ENCODE results near the gene PCDHA10. TPM values are rescaled to one million over a fixed set of nuclear protein-coding genes. Genes with fewer than 3 reads are reported as not detected.
"Not testable (repeated sequence)": the region's sequence is repeated elsewhere in the genome, so short reads cannot be mapped to it uniquely, and the experiment has no call there.

The PCDHA10 gene
- total RNA-seq, 1 experiment from 2014 or later = 10.7 TPM

- H3T11ph ChIP-seq (ENCODE audit: low read length) = no peak within 1 kb of the TSS
- H3K4ac ChIP-seq (ENCODE audit: low read depth, low read length) = no peak within 1 kb of the TSS; the same call in 1 of the 2 replicates
- peak within 1 kb of the TSS; percentile 72 for H3K9ac ChIP-seq (ENCODE audit: extremely low read depth, insufficient read length, low read length)
- DNase-seq = peak; percentile 84
- H3K4me1 ChIP-seq (ENCODE audit: insufficient read depth, low read length) = no peaks in the 10 kb centered on the region
- no peaks in the 10 kb centered on the region for H3K9me3 ChIP-seq (ENCODE audit: control insufficient read depth, low read depth, low read length)
- H3K4me1 Mint-ChIP-seq = peaks cover 0 to 4% of the 10 kb centered on the region in 2 experiments; a peak in 2 of 4 replicates
- H3K27me3 ChIP-seq (ENCODE audit: insufficient read depth, low read length) = no peaks in the 10 kb centered on the region
- no peak within 1 kb of the TSS for H4K5ac ChIP-seq (ENCODE audit: insufficient read length, low read depth, low read length)
- no peaks in the 10 kb centered on the region for H3K79me2 ChIP-seq (ENCODE audit: insufficient read depth, low read length)
- TF ChIP-seq CTCF (conservative IDR thresholded peaks at IDR 0.05) = peak; percentile 74
- WGBS (ENCODE audit: extremely low coverage, insufficient read length, low lambda C conversion rate) = no CpG with 5 or more reads among the region's 47 CpGs
- H4K8ac ChIP-seq (replicated peaks; ENCODE audit: insufficient read length, low read depth, low read length) = no peak within 1 kb of the TSS
- H3K14ac ChIP-seq (ENCODE audit: insufficient read depth, low read length) = peak within 1 kb of the TSS; percentile 88
- no peaks in the 10 kb centered on the region for H3K23me2 ChIP-seq (ENCODE audit: insufficient read length, low read depth, low read length, poor library complexity, severe bottlenecking)
- no peak within 1 kb of the TSS for H3K23ac ChIP-seq (ENCODE audit: insufficient read length, low read depth, low read length)
- H2BK15ac ChIP-seq (ENCODE audit: low read depth, low read length) = no peak within 1 kb of the TSS
- no peak within 1 kb of the TSS for H4K91ac ChIP-seq (ENCODE audit: insufficient read length, low read depth, low read length)
- H3K27ac Mint-ChIP-seq = peak within 1 kb of the TSS in 1 of 3 experiments; percentile 90; a peak in 2 of 7 replicates
- no peak within 1 kb of the TSS for H2AK5ac ChIP-seq (ENCODE audit: insufficient read length, low read length)
- no peaks in the 10 kb centered on the region for H3K27me3 Mint-ChIP-seq (ENCODE audit: low read depth)
- no peak within 1 kb of the TSS for H3K27ac ChIP-seq (ENCODE audit: insufficient read length, low read depth, low read length)
- no peak within 1 kb of the TSS for H2AFZ ChIP-seq (ENCODE audit: low read length)
- no peaks in the 10 kb centered on the region for H3K79me1 ChIP-seq (ENCODE audit: insufficient read depth, low read depth, low read length, poor library complexity, severe bottlenecking)
- no peak within 1 kb of the TSS for H2BK20ac ChIP-seq (ENCODE audit: low read depth, low read length, poor library complexity, severe bottlenecking)
- H2BK120ac ChIP-seq (ENCODE audit: low read depth, low read length, poor library complexity, severe bottlenecking) = no peak within 1 kb of the TSS
- H3K36me3 Mint-ChIP-seq (ENCODE audit: insufficient read depth in 1 of 3, low read depth in 3 of 3) = peaks cover 6 to 49% (median 24%) of the 10 kb centered on the region in 3 experiments
- peak within 1 kb of the TSS; percentile 82 to 92 for H3K4me3 Mint-ChIP-seq
- H3K18ac ChIP-seq (ENCODE audit: insufficient read length, low read depth, low read length) = peak within 1 kb of the TSS; percentile 43
- H3K4me2 ChIP-seq (ENCODE audit: insufficient read depth, insufficient read length, low read length) = peak within 1 kb of the TSS; percentile 69
- H3K56ac ChIP-seq (ENCODE audit: insufficient read length, low read depth, low read length) = no peak within 1 kb of the TSS
- no peaks in the 10 kb centered on the region for H4K20me1 ChIP-seq (ENCODE audit: control insufficient read depth, insufficient read depth, insufficient read length)
- peaks cover 42 to 46% of the 10 kb centered on the region in 2 experiments for H3K9me3 Mint-ChIP-seq
- no peak within 1 kb of the TSS for H2BK5ac ChIP-seq (ENCODE audit: insufficient read length, low read length)
- no peak within 1 kb of the TSS for H2BK12ac ChIP-seq (ENCODE audit: insufficient read length, low read depth, low read length)
Observed at GRCh38 chr5:140806834-140807775, 48.6 kb upstream of the PCDHA10 start, which contains the start of gene PCDHA4. TSS of gene PCDHA4 (plus strand) at chr5:140807068.

- H3K4me3 Mint-ChIP-seq; H2BK120ac ChIP-seq (ENCODE audit: low read depth, low read length, poor library complexity, severe bottlenecking); H2BK12ac ChIP-seq (ENCODE audit: insufficient read length, low read depth, low read length); H2BK15ac ChIP-seq (ENCODE audit: low read depth, low read length); H2AK5ac ChIP-seq (ENCODE audit: insufficient read length, low read length); H3T11ph ChIP-seq (ENCODE audit: low read length); H3K79me2 ChIP-seq (ENCODE audit: insufficient read depth, low read length); H4K5ac ChIP-seq (ENCODE audit: insufficient read length, low read depth, low read length); H3K4ac ChIP-seq (ENCODE audit: low read depth, low read length); H3K23me2 ChIP-seq (ENCODE audit: insufficient read length, low read depth, low read length, poor library complexity, severe bottlenecking); H3K9ac ChIP-seq (ENCODE audit: extremely low read depth, insufficient read length, low read length); H3K27ac Mint-ChIP-seq; H2AFZ ChIP-seq (ENCODE audit: low read length); H4K91ac ChIP-seq (ENCODE audit: insufficient read length, low read depth, low read length); H2BK5ac ChIP-seq (ENCODE audit: insufficient read length, low read length); H3K27ac ChIP-seq (ENCODE audit: insufficient read length, low read depth, low read length); H3K27me3 Mint-ChIP-seq (ENCODE audit: low read depth); H3K56ac ChIP-seq (ENCODE audit: insufficient read length, low read depth, low read length); H3K79me1 ChIP-seq (ENCODE audit: insufficient read depth, low read depth, low read length, poor library complexity, severe bottlenecking); H3K27me3 ChIP-seq (ENCODE audit: insufficient read depth, low read length); H3K9me3 ChIP-seq (ENCODE audit: control insufficient read depth, low read depth, low read length); H3K4me1 ChIP-seq (ENCODE audit: insufficient read depth, low read length); H4K20me1 ChIP-seq (ENCODE audit: control insufficient read depth, insufficient read depth, insufficient read length); H3K23ac ChIP-seq (ENCODE audit: insufficient read length, low read depth, low read length); H3K18ac ChIP-seq (ENCODE audit: insufficient read length, low read depth, low read length); DNase-seq; H3K4me1 Mint-ChIP-seq; H3K14ac ChIP-seq (ENCODE audit: insufficient read depth, low read length); H2BK20ac ChIP-seq (ENCODE audit: low read depth, low read length, poor library complexity, severe bottlenecking); H4K8ac ChIP-seq (replicated peaks; ENCODE audit: insufficient read length, low read depth, low read length): not testable (repeated sequence)
- peak overlapping the region; percentile 69 for H3K4me2 ChIP-seq (ENCODE audit: insufficient read depth, insufficient read length, low read length)
- peaks cover 4 to 40% (median 22%) of the 10 kb centered on the region in 3 experiments; a peak in 5 of 7 replicates for H3K36me3 Mint-ChIP-seq (ENCODE audit: insufficient read depth in 1 of 3, low read depth in 3 of 3)
- WGBS (ENCODE audit: extremely low coverage, insufficient read length, low lambda C conversion rate) = no CpG with 5 or more reads among the region's 62 CpGs
- H3K9me3 Mint-ChIP-seq = peaks cover 35 to 37% of the 10 kb centered on the region in 2 experiments
Observed at GRCh38 chr5:140808241-140808888, 47.3 kb upstream of the PCDHA10 start.
